ENCODE data around the gene MLH1.
"Not testable (repeated sequence)": the region's sequence is repeated elsewhere in the genome, so short reads cannot be mapped to it uniquely, and the experiment has no call there.

The MLH1 gene

DNA sequence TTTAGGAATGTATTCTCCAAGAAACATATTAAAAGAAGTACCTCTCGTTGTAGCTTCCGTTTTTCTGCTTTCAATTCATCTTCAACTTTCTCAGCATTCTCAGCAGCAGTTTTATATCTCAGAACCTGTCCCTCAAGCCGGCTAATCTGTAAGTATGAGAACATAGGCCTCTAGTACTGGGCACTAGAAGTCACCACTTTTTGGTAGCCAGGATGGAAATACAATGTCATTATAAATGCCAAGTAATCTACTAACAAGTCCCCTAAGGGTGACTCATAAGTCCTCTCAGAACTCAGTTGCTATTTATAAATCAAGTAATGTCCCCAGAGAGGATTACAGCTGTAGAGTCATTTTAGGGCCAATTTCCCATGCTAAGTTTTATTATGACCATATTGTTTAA lies 61.1 kb downstream of the MLH1 start:
- TF ChIP-seq, protein P1, sequence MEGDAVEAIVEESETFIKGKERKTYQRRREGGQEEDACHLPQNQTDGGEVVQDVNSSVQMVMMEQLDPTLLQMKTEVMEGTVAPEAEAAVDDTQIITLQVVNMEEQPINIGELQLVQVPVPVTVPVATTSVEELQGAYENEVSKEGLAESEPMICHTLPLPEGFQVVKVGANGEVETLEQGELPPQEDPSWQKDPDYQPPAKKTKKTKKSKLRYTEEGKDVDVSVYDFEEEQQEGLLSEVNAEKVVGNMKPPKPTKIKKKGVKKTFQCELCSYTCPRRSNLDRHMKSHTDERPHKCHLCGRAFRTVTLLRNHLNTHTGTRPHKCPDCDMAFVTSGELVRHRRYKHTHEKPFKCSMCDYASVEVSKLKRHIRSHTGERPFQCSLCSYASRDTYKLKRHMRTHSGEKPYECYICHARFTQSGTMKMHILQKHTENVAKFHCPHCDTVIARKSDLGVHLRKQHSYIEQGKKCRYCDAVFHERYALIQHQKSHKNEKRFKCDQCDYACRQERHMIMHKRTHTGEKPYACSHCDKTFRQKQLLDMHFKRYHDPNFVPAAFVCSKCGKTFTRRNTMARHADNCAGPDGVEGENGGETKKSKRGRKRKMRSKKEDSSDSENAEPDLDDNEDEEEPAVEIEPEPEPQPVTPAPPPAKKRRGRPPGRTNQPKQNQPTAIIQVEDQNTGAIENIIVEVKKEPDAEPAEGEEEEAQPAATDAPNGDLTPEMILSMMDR (conservative IDR thresholded peaks at IDR 0.05; ENCODE audit: low read depth), result no peak
- DNase-seq (ENCODE audit: low spot score), result no peak
- no peak overlapping the region for H3K27ac ChIP-seq
- POLR2A ChIA-PET (ENCODE audit: low non-redundant PET), result no interaction called here
- CTCF ChIA-PET, result no interaction called here

DNA sequence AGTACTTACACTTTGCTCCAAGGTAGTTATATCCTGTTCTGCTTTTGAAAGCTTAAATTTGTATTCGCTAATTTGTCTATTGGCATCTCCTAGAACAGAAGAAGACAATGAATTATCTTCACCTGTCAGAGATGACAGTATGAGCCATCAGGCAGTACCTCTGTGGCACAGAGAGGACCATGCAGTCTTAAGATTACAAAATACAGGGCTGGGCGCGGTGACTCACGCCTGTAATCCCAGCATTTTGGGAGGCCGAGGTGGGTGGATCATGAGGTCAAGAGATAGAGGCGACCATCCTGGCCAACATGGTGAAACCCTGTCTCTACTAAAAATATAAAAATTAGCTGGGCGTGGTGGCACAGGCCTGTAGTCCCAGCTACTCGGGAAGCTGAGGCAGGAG lies 61.8 kb downstream of the MLH1 start:
- peak overlapping the region; percentile 37 for H3K27ac ChIP-seq
- DNase-seq (ENCODE audit: low spot score); POLR2A ChIA-PET (ENCODE audit: low non-redundant PET); CTCF ChIA-PET: not testable (repeated sequence)

DNA sequence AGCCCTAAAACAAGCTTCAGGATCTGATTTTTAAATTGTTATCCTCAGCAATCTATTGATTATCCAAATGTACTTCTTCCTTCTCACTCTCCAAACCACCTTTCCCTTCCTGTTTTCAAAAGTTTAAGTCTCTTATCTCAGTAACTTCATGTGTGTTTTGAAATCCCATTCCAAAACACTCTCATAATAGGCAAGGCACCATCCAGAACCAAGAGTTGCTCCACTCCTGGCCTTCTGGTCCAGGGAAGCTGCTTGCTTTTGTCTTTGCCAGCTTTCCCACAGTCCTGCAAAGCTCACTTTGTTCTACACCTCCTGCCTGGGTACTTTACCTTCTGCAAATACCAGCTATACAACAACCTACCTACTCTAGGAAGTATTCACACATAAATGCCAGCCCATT lies 63.5 kb downstream of the MLH1 start:
- TF ChIP-seq, protein P1 (conservative IDR thresholded peaks at IDR 0.05; ENCODE audit: low read depth), result no peak
- no peak overlapping the region for H3K27ac ChIP-seq
- no peak for DNase-seq (ENCODE audit: low spot score)
- POLR2A ChIA-PET (ENCODE audit: low non-redundant PET), result no interaction called here
- CTCF ChIA-PET, result interaction anchor here (0.9 kb wide), 1 partner anchor 157 kb away, joined by 6 read pairs; no protein-coding TSS in a partner anchor

GRCh38 chr3:37058117-37058516 lies 64.8 kb downstream of the MLH1 start:
- CTCF ChIA-PET, result no interaction called here
- POLR2A ChIA-PET (ENCODE audit: low non-redundant PET), result no interaction called here
- no peak for DNase-seq (ENCODE audit: low spot score)
- H3K27ac ChIP-seq, result no peak overlapping the region
- TF ChIP-seq, protein P1 (conservative IDR thresholded peaks at IDR 0.05; ENCODE audit: low read depth), result no peak

- H3K27ac ChIP-seq, result no peak overlapping the region
- CTCF ChIA-PET, result no interaction called here
- no peak for DNase-seq (ENCODE audit: low spot score)
- POLR2A ChIA-PET (ENCODE audit: low non-redundant PET), result no interaction called here
- TF ChIP-seq, protein P1 (conservative IDR thresholded peaks at IDR 0.05; ENCODE audit: low read depth), result no peak
These were observed 71.4 kb downstream of the MLH1 start for GRCh38 chr3:37064747-37065146.

DNA sequence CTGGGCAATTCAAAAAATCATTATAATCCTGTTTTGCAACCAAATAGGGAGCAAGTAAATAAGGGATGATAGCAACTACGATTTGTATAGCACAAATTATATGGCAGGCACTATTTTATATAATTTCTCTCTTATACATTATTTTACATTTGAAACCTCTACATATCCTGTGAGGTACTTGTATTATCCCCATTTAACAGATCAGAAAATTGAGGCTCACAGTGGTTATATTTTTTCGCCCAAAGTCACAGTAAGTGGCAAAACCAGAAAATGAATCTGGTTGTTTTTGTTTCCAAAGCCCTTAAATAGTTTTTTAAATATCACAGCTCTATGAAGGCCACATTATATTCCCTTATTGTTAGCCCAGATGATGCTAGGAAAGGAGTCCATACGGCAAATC lies 74.3 kb downstream of the MLH1 start:
- CTCF ChIA-PET, result no interaction called here
- no peak overlapping the region for H3K27ac ChIP-seq
- TF ChIP-seq, protein P1 (conservative IDR thresholded peaks at IDR 0.05; ENCODE audit: low read depth), result no peak
- no peak for DNase-seq (ENCODE audit: low spot score)
- POLR2A ChIA-PET (ENCODE audit: low non-redundant PET), result no interaction called here

- no peak for DNase-seq (ENCODE audit: low spot score)
- H3K27ac ChIP-seq, result no peak overlapping the region
- TF ChIP-seq, protein P1 (conservative IDR thresholded peaks at IDR 0.05; ENCODE audit: low read depth), result no peak
- CTCF ChIA-PET, result no interaction called here
- POLR2A ChIA-PET (ENCODE audit: low non-redundant PET), result no interaction called here
These were observed 74.7 kb downstream of the MLH1 start for GRCh38 chr3:37068031-37068430.
